HG03575 (cell line): Measurements from ENCODE around the gene TTYH1.
"Not testable (repeated sequence)": the region's sequence is repeated elsewhere in the genome, so short reads cannot be mapped to it uniquely, and the experiment has no call there.

Experiments used
- ATAC-seq: cut with Tn5 transposase; IDR thresholded peaks from one replicate; pipeline ENCODE4 v1.9.1; 2021; ENCODE audit not compliant: unreplicated experiment, insufficient number of reproducible peaks, low FRiP score; ENCODE audit errors: extremely low read depth

Gene TTYH1

GRCh38 chr19:54415208-54415900 is at the start of gene TTYH1:
Gene TTYH1, plus strand, starts transcription at chr19:54415464. Its CDS starts 89 bp downstream, at chr19:54415553.
- no peak for ATAC-seq

GRCh38 chr19:54365798-54366197 is 49.5 kb upstream of the TTYH1 start:
- ATAC-seq: not testable (repeated sequence)

DNA sequence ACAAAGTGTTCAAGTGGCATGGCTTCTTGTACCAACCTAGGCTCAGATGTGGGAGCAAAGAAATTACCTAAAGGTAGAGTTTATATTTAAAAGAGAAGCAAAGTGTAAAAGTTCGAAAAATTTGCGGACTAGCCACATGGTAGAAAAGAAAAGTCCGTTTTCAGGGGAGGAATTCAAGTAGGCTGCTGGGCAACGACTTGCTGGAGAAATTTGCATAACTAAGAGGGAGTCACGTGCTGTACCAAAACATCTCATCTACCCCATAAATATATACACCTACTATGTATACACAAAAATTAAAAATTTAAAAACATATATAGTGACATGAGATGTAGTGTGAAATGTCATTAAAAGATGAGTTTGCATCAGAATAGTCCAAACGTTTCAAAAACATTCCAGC is 48.5 kb upstream of the TTYH1 start:
- ATAC-seq: no peak

DNA sequence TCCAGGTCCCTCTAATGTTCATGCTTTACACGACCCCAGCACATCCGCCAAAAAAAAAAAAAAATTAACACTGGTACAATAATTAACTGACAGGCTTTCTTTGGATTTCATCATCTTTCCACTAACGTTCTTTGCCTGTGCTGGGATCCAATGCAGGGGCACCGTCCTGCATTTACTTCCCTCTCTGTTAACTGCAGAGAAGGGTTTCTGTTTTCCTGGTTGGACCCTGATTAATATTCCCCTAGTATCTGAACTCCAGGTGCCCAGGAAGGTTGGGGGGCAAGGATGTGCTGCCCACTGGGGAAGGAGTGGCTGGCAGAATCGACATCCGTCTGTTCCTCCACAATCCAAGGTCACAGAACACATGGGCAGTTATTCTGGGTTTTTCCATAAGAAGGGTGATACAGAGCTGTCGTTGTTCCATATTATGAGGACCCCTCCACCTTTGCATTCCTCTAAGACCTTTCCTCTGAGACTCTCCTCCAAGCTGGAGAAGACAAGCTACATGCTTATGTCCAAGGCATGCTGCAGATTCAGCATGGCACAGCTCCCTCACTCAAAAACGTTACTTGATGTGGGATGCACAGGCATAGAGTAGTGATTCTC is 46.1 kb upstream of the TTYH1 start:
- ATAC-seq: no peak

DNA sequence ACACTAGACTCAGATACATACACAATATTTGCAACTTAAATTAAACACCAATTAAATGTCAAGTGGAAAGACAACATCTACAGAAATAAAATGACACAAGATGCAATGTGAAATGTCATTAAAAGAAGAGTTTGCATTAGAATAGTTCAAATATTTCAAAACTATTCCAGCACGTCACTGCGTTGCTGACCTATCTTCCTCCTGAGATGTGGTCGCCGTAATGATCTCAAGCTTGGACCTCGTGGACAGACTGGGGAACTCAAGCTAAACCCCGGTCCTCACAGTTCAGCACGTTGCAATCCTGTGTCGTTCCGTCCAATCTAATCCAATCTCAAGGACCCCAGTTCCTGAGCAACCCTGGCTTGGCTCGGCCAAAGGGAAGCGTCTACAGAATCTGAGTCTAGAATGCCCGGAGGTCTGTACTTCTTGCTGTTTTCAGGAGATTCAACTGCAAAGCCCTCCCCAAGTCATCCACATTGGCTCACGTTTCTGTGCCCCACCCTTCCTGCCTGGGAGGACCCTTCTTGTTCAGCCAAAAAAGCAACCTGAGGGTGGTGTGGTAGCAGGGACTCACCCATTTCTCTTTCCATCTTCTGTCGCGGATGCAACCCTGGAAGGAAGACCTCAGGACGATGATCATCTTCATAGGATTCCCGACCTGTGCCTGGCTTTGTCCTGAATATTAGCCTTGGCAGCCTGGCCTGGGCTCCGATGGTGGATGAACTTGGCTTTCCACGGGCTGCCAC is 45.4 kb upstream of the TTYH1 start:
- not testable (repeated sequence) for ATAC-seq

DNA sequence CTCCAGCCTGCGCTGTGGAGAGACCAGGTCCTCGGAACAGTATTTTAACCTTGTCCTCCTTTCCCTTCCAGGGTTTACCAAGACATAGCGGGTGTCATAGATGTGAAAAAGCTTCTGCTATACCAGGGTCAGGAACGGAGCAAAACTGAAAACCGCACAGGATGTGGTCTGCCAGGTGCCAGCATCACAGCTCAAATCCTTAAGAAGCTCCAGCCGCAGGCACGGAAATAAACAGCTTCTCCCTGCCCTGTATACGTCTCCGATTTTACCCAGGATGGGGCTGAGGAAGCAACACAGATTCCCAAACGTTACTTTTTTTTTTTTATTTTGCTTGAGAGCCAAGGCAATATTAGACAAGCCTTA is 44.8 kb upstream of the TTYH1 start:
- not testable (repeated sequence) for ATAC-seq

DNA sequence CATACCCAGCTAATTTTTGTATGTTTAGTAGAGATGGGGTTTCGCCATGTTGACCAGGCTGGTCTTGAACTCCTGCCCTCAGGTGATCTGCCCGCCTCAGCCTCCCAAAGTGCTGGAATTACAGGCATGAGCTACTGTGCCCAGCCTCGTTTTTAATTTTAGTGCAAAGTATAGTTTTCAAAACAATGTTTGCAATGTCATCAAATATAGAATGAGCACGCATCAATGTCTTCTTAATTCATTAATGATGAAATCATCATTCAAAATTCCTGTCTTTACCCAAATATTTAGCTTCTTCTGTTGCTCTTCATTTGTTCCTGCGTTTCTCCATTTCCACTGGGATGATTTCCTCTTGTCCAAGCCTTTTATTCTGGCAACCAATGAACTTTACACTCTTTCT is 43.8 kb upstream of the TTYH1 start:
- ATAC-seq: not testable (repeated sequence)

DNA sequence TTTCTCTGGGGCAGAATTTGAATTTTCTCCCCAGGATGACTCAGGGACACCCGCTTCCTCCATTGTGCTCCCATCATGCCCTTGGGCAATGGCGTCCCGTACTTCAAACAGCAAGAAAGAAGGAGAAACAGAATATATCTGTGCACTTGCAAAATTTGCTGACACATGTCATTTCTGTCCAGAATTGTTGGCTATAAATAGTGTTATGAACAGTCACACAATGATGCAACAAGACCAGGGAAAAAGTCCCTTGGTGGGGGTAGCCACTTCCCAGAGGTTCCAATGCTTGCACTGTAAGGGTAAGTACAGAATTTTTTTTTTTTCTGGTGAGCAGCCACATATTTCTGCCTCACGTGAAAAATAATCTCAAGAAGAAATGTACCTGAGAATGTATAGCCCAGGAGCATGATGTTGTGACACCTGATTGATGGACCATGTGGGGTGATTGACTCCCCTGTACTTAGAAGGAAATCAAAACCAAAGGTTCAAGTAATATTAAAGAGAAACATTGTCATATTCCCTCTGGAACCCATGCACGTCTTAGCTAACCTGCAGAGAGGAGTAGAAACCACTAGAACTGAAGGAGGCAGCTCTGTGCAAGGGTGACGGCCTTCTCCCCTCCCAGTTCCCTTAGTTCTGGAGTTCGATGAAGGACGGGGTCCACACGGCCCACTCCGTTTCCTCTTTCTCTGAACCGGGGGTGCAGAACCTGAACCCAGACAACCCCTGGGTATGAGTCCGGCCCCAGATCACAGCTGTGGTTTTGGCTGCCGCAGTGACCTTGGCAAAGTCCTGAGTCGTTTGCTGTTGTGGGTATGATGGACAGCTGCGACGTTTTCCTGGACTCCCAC is 41.3 kb upstream of the TTYH1 start:
- no peak for ATAC-seq

DNA sequence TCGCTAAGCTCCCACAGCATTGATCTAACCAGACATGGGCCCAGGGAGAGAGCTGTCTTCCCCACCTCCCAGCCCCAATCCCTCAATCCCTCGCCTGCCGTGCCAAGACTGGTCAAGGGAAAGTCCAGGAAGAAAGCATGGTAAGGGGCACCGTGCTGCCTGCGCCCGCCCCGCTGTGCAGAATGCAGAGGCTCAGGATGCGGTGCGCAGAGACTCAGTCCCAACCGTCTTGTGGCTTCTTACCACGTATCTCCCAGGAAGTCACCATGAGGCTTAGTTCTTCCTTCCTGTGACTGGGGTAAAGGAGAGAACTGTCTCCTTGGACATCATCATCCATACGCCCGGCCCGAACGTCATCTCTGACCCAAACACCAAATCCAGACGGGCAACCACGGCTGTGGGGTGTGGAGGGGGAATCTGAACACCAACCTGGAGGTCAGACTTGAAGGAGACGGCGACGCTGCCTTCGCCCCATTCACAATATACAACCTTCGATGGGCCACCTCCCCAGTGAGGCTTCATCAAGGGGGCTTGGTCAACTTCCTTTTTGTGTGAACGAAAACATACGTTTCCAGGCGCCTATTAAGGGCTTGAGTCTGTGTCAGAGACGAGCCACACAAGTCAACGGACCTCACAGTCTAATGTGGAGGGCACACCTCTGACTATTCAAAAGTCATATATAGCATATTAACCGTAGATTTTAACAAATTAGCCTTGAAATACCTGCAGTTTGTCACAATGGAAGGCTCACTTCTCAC is 39.9 kb upstream of the TTYH1 start:
- ATAC-seq: not testable (repeated sequence)

DNA sequence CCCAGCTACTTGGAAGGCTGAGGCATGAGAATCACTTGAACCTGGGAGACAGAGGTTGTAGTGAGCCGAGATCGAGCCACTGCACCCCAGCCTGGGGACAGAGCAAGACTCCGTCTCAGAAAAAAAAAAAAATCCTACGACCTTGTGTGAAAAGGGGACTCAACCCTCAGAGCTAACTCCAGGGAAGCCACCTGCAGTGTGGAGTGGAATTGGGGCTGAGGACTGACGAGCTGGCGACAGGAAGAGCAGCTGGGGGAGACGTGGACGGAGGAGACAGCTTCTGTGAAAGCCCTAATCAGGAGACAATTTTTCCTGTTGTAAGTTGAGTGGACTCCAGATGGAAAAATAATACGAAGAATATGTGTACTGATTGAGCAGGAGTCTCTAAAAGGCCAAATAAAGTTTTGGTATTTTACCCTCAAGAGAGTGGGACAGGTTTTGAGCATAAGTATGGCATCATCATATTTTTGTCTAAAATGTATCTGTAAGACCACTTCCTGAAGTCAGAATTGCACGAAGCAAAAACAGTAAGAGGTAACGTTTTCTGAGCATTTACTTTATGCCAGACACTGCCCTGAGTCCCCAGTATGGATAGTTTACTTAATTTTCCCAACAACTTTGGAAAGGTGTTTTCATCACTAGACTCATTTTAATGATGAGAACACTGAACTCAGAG is 38.5 kb upstream of the TTYH1 start:
- no peak for ATAC-seq

GRCh38 chr19:54379187-54379678 is 36.0 kb upstream of the TTYH1 start:
- no peak for ATAC-seq

DNA sequence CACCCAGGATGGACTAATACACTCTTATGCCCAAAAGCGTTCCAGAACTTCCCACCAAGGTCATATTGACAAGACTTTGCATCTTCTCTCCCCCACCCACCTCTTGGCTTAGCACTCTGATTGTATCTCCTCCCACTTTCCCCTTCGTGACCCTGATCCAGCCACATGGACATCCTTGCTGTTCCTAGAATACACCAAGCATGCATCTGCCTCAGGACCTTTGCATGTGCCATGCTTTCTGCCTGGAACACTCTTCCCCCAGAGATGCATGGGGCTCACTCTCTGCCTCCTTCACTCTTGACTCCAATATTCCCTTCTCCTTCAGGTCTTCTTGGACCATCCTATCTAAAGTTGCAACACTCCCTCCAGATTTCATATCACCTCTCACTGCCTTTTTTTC is 34.4 kb upstream of the TTYH1 start:
- no peak for ATAC-seq

DNA sequence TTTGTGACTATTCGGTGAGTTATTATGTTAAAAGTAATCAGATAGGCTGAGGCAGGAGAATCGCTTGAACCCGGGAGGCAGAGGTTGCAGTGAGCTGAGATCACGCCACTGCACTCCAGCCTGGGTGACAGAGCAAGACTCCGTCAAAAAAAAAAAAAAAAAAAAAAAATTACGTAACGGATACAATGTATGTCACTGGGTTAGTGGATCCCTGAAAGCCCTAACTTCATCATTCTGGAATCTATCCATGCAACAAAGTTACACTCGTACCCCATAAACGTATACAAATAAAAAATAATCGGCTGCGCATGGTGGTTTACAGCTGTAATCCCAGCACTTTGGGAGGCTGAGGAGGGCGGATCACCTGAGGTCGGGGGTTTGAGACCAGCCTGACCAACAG is 33.2 kb upstream of the TTYH1 start:
- ATAC-seq: not testable (repeated sequence)

- ATAC-seq: no peak
Observed at GRCh38 chr19:54383330-54383729, 31.9 kb upstream of the TTYH1 start.

- no peak for ATAC-seq
Observed at GRCh38 chr19:54387991-54388801, 27.1 kb upstream of the TTYH1 start.

- ATAC-seq: no peak
Observed at GRCh38 chr19:54388802-54389139, 26.5 kb upstream of the TTYH1 start.

DNA sequence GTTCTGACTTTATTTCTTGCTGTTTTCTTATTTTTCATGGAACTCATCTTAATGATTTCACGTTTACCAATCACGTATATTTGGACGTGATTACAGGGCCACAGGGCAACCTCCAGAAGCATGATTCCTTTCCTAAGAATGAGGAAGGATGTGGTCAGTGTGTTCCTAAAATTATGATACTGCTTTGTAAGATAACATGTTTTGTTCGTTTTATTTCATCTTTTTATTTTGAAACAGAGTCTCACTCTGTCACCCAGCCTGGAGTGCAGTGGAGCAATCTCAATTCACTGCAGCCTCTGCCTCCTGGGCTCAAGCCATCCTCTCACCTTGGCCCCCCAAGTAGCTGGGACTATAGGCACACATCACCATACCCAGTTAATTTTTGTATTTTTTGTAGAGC is 25.7 kb upstream of the TTYH1 start:
- no peak for ATAC-seq
